ENCODE measurements around the gene OSBPL10.

- no peak for TF ChIP-seq CTCF (IDR thresholded peaks at IDR 0.05)
- no peak for TF ChIP-seq EZH2 (IDR thresholded peaks at IDR 0.05; ENCODE audit: borderline replicate concordance, insufficient read depth, low read depth, low read length, poor library complexity, severe bottlenecking)
These were observed 43.8 kb downstream of the OSBPL10 start for GRCh38 chr3:31937225-31937624.

Data from B cell (primary cell).